GM21619 (cell line): ENCODE data around the gene BLOC1S5.
"Not testable (repeated sequence)": the region's sequence is repeated elsewhere in the genome, so short reads cannot be mapped to it uniquely, and the experiment has no call there.

Experiments
- ATAC-seq: cut with Tn5 transposase; IDR thresholded peaks from one replicate; pipeline ENCODE4 v1.9.1; 2021; ENCODE audit not compliant: unreplicated experiment

Gene BLOC1S5

GRCh38 chr6:8047541-8048292 lies 16.5 kb downstream of the BLOC1S5 start:
- ATAC-seq = no peak

DNA sequence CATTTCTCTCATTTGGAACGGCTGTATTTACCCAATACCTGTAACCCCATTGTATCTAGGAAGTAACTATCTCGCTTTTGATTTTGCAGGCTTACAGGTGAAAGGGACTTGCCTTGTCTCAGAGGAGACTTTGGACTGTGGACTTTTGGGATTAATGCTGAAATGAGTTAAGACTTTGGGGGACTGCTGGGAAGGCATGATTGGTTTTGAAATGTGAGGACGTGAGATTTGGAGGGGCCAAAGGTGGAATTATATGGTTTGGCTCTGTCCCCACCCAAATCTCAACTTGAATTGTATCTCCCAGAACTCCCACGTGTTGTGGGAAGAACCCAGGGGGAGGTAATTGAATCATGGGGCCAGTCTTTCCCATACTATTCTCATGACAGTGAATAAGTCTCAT lies 18.4 kb downstream of the BLOC1S5 start:
- ATAC-seq = not testable (repeated sequence)

DNA sequence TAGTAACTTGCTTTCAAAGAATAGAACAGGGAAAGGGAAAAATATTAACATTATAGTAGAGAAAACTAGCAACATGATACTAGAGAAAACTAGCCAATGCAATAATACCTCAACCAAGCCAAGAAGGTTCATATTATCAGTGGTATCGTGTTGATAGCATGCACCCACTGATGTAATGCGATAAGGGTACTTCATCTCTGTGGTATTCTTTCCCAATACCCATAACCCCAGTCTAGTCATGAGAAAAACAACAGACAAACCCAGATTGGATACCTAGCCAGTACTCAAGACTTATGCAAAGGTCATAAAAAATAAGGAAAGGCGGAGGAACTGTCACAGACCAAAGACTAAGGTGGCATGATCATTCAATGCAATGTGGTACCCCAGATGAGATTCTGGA lies 21.0 kb downstream of the BLOC1S5 start:
- no peak for ATAC-seq

DNA sequence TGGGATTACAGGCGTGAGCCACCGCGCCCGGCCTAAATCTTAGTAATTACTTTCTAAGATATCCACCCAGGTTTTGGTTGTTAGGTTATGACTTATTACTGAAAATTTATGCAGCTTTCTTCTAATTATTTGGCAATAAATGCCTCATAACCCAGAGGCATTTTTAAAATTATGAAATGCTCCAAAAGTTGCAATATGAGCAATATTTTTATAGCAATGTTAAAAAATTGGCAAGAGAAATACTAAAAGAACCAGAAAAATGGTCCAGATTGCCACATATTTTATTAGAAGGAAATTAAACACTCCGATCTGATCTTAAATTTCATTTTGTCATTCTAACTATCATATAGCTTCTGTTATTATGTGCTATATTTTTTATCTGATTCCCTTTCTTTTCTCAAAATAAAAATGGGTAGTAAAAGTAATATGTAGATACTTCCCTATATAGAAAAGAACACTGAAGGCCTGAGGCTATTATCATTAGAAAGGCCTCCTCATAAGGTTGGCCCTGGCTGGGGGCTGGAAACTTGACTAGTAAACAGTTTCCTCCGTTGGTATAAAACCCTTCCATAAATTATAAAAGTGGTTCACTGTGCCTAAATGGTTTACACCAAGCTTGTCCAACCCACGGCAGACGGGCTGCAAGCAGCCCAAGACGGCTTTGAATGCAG lies 22.1 kb downstream of the BLOC1S5 start:
- ATAC-seq = no peak

DNA sequence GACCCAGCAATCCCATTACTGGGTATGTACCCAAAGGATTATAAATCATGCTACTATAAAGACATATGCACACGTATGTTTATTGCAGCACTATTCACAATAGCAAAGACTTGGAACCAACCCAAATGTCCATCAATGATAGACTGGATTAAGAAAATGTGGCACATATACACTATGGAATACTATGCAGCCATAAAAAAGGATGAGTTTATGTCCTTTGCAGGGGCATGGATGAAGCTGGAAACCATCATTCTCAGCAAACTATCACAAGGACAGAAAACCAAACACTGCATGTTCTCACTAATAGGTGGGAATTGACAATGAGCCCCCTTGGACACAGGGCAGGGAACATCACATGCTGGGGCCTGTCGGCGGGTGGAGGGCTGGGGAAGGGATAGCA lies 30.1 kb downstream of the BLOC1S5 start:
- ATAC-seq = not testable (repeated sequence)

DNA sequence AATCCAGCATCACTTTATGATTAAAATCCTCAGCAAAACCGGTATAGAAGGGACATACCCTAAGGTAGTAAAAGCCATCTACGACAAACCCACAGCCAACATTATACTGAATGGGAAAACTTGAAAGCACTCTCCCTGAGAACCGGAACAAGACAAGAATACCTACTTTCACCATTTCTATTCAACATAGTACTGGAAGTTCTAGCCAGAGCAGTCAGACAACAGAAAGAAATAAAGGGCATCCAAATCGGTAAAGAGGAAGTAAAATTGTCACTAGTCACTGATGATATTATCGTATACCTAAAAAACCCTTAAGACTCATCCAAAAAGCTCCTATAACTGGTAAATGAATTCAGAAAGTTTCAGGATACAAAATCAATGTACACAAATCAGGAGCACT lies 33.3 kb downstream of the BLOC1S5 start:
- ATAC-seq = no peak

DNA sequence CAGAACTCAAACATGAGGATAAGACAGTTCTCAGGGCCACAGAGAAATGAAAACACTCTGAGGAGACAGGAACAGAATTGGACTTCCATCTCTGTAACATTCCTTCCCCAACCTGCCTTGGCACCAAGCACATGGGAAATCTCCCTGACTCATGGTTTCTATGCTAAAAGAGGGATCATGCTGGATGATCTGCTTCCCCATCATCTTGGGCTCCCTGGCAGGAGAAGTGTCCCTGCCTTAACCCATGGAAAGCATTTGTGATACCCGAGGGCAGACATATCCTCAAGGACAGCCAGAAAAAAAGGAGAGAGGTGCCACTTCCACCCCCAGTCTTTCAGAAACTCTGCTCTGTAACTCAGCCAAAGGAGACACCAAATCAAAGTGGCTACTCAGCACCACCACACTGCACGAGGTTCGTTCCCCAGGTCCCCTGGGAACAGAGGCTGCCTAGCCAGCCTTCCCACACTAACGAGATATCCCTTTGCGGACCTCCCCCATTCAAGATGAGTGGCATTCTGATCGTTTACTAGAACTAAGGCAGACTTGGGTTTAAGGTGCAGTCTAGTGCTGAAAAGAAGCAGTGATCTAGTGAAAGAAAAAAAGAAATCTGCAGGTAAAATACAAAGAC lies 34.8 kb downstream of the BLOC1S5 start:
- ATAC-seq = no peak

DNA sequence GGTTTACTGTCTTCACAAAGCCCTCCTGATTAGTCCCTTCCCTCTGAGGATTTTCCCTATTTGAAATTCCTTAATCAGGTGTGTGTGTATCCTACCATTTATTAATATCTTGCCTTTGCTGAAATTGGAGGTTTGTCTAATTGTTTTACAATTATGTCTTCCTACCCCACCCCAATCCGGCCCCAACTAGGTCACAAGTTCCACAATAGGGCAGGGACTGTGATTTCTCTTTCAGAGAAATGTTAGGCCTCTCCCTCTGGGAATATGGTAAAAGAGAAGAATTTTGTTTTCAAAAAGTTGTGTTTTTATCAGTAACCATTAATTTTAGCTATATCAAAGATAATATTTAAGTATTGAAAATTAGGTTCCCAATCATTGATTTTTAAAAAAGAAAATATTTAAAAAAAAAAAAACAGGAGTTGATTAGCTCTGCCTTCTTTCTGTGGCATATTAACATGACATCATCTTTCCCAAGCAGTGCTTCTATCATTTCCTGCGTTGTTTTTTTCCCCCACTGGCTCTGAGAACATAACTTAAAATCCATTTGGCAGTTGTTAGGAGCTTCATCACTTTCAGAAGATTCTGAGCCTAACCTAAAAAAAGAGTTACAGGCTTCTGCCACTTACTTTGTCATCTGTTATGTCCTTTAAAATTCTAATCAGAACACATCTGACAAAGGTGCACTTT lies 36.1 kb downstream of the BLOC1S5 start:
- no peak for ATAC-seq

GRCh38 chr6:8026800-8027199 lies 37.4 kb downstream of the BLOC1S5 start:
- ATAC-seq = no peak

GRCh38 chr6:8025191-8025590 lies 39.0 kb downstream of the BLOC1S5 start:
- no peak for ATAC-seq

DNA sequence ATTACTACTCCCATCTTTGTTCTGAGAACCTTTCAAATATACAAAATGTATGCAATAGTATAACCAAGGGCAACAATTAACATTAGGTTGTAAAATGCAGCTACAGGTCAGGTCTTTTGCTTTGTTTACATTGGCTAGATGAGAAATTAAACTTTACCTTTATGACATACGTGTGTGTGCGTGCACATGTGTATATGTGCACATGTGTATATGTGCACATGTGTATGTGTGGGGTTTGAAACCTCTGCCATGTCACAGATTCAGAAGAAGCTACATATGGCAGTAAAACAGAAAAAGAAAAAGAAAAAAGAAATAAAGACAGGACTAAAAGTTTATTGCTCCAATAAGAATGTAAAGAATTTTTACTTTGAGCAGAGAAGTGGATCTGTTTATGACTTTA lies 40.6 kb downstream of the BLOC1S5 start:
- no peak for ATAC-seq

GRCh38 chr6:8020083-8020482 lies 44.1 kb downstream of the BLOC1S5 start:
- ATAC-seq = no peak

GRCh38 chr6:8017705-8018104 lies 46.5 kb downstream of the BLOC1S5 start:
- peak; percentile 23 for ATAC-seq

GRCh38 chr6:8017276-8017701 lies 46.9 kb downstream of the BLOC1S5 start:
- ATAC-seq = peak; percentile 86

DNA sequence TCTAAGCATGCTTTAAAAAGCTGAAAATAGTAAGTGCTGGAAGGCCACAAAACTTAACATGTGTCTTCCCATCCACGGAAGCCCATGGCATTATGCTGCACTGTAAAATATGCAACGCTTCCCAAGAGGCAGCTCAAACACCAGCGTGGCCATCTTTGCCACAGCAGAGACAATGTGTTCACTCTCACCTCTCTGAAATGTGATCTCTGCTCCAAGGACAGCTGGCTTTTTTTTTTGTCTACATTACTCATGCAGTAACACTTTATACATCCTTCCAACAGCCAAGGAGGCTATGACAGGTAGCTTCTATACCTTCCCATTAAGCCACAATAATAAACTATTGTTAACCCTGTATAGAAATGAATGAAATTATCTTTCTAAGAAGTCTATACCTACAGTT lies 49.2 kb downstream of the BLOC1S5 start:
- no peak for ATAC-seq

DNA sequence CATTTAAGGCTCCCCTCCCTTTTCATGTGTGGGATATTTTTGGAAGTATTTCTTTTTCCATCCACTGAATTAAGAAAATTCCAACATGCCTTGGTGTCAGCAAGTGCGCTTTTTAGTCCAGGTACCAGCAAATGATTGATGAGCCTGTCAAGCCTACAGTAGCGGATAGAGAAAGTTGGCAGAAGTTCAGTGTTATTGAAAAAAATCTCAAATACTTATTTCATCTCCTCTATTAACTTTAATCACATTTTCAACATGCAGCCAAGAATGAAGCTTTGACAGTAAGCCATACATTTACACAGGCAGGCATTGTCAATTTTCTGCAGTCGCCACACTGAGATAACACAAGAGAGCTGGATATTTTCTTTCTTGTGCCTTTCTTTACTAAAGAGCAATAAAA lies 50.4 kb downstream of the BLOC1S5 start:
- ATAC-seq = no peak

DNA sequence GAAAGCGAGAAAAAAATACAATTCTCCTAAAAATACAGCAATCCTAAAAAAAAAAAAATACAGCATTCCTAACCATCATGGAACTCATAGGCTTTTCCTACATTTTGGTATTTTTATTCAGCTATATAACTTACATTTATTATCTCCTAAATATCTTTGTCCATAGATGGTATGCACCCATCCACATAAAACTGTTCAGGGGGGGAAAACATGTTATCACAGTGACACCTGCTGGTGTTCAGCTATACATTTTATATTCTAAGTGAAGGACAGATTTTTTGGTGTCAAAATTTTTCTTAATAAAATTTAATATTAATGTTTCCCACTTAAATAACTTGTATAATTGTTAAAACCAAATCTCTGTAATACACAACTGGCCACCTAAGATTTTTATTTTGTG lies 58.0 kb downstream of the BLOC1S5 start:
- ATAC-seq = no peak

- no peak for ATAC-seq
Measured at GRCh38 chr6:8005136-8005535, 59.1 kb downstream of the BLOC1S5 start.

DNA sequence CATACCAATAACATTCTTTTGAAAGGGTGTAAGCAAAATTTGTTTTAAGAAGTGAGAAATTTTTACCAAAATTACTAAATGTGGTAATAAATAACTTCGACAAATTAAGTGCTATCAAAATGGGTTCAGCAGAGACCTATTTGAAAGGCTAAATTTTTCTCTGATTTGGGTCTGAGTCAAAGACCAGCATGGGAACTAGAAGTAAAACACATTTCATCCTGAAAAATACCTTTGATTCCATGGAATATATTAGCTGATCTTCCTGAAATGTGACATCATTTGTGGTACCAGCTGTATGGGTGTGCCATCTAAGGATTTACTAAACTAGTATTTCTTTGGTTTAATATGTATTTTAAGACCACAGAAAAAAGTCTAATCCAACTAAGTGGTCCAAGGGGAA lies 63.6 kb downstream of the BLOC1S5 start:
- no peak for ATAC-seq

- no peak for ATAC-seq
Measured at GRCh38 chr6:8000188-8000596, 64.0 kb downstream of the BLOC1S5 start.

DNA sequence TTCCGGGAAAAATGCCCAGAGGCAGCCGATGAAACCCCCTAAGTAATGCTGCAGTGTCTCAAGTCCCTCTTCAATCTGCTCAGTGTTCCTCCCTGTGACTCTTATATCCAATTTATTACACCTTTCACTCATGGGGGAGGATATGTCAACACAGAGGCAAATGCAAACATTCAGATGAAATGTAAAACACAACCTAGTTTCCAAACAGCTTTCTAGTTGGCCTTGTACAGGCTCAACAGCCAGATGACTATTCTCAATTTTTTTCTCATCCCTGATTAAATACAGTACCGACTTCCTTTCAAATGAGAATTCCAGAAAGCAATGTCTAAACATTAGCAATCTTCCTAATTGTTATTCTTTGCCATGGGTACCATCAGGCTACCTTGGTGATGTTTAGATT lies 65.0 kb downstream of the BLOC1S5 start:
- ATAC-seq = no peak
